ENCODE measurements around the gene CD164L2. TPM values are rescaled to one million over a fixed set of nuclear protein-coding genes. Genes with fewer than 3 reads are reported as not detected.

The CD164L2 gene
- total and polyA plus RNA-seq, 4 experiments from 2014 or later: 0.22 TPM; not detected in 3

DNA sequence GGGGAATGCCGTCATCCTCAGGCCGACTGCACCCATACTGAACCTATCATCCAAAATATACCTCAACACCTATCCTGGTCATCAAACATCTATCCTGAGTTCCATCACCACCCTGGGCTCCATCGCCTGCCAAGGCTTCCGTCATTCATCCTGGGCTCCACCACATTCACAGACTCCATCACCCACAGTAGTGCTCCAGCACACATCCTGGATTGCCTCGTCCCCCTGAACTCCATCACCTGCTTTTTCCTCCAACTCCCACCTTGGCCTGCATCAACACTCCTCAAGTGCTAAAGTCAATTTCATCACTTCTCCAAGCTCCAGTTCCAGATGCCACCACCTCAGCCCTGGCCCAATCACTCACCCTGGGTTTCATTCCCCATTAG lies 24.2 kb downstream of the CD164L2 start:
- intact Hi-C loops (cut with micrococcal nuclease): no loop called here
- H3K27me3 Mint-ChIP-seq: no peaks in the 10 kb centered on the region
- no peak for DNase-seq
- no peaks in the 10 kb centered on the region for H3K27me3 ChIP-seq (ENCODE audit: insufficient read depth, low read length)
- peaks cover 0 to 3% of the 10 kb centered on the region in 2 donors for H3K36me3 Mint-ChIP-seq
- H3K4me3 ChIP-seq (ENCODE audit: low read length in 2 of 2): no peak overlapping the region
- no peak overlapping the region for H3K27ac ChIP-seq (ENCODE audit: low read depth, low read length)
- H3K4me3 Mint-ChIP-seq: peak overlapping the region in 7 of 8 donors; percentile 32 to 96 (median 70)
- no peaks in the 10 kb centered on the region for H3K9me3 ChIP-seq (ENCODE audit: control insufficient read depth in 1 of 2, low read length in 2 of 2)
- peaks cover 47% of the 10 kb centered on the region for H3K4me1 ChIP-seq (ENCODE audit: insufficient read depth, low read length)
- peaks cover 20 to 65% (median 40%) of the 10 kb centered on the region in 4 donors for H3K4me1 Mint-ChIP-seq
- CTCF ChIA-PET (ENCODE audit: partially characterized antibody): interaction anchor here (1.6 to 9.0 kb wide), 11 partner anchors 7 to 248 kb away, joined by 4 to 105 read pairs (median 23); partner anchors contain the start of genes MAP3K6 and SYTL1
- H3K27ac Mint-ChIP-seq: peak overlapping the region in 5 of 7 donors; percentile 4 to 68 (median 59)
- POLR2A ChIA-PET (ENCODE audit: partially characterized antibody): interaction anchor here (1.3 to 15.5 kb wide), 3 partner anchors 10 to 36 kb away, joined by 3 to 202 read pairs (median 21); partner anchors contain the start of gene SYTL1
- peaks cover 0 to 2% (median 0%) of the 10 kb centered on the region in 8 donors for H3K9me3 Mint-ChIP-seq
- no peaks in the 10 kb centered on the region for H3K36me3 ChIP-seq (ENCODE audit: insufficient read depth, low read length)

GRCh38 chr1:27358038-27358927 lies 24.9 kb downstream of the CD164L2 start:
- Mint-ChIP-seq H3K36me3 (peaks cover 0 to 4% of the 10 kb centered on the region in 2 donors), H3K27me3 (no peaks in the 10 kb centered on the region), H3K4me1 (peaks cover 20 to 62% (median 40%) of the 10 kb centered on the region in 4 donors), H3K9me3 (peaks cover 0 to 2% (median 0%) of the 10 kb centered on the region in 8 donors), H3K4me3 (peak overlapping the region in 7 of 8 donors; percentile 74 to 96 (median 79)), H3K27ac (peak overlapping the region in 2 of 7 donors; percentile 84 to 90)
- peaks cover 47% of the 10 kb centered on the region for H3K4me1 ChIP-seq (ENCODE audit: insufficient read depth, low read length)
- no peaks in the 10 kb centered on the region for H3K36me3 ChIP-seq (ENCODE audit: insufficient read depth, low read length)
- no peak for DNase-seq
- ChIA-PET CTCF (ENCODE audit: partially characterized antibody) (interaction anchor here (1.2 to 9.0 kb wide), 24 partner anchors 8 to 249 kb away, joined by 3 to 105 read pairs (median 9); partner anchors contain the start of genes CD164L2, MAP3K6 and SYTL1), POLR2A (ENCODE audit: partially characterized antibody) (interaction anchor here (0.6 to 15.5 kb wide), 12 partner anchors 8 to 305 kb away, joined by 3 to 202 read pairs (median 4); partner anchors contain the start of genes CD164L2, MAP3K6 and SYTL1)
- intact Hi-C loops (cut with micrococcal nuclease): no loop called here
- no peaks in the 10 kb centered on the region for H3K9me3 ChIP-seq (ENCODE audit: control insufficient read depth in 1 of 2, low read length in 2 of 2)
- no peaks in the 10 kb centered on the region for H3K27me3 ChIP-seq (ENCODE audit: insufficient read depth, low read length)
- H3K27ac ChIP-seq (ENCODE audit: low read depth, low read length): no peak overlapping the region
- no peak overlapping the region for H3K4me3 ChIP-seq (ENCODE audit: low read length in 2 of 2)

DNA sequence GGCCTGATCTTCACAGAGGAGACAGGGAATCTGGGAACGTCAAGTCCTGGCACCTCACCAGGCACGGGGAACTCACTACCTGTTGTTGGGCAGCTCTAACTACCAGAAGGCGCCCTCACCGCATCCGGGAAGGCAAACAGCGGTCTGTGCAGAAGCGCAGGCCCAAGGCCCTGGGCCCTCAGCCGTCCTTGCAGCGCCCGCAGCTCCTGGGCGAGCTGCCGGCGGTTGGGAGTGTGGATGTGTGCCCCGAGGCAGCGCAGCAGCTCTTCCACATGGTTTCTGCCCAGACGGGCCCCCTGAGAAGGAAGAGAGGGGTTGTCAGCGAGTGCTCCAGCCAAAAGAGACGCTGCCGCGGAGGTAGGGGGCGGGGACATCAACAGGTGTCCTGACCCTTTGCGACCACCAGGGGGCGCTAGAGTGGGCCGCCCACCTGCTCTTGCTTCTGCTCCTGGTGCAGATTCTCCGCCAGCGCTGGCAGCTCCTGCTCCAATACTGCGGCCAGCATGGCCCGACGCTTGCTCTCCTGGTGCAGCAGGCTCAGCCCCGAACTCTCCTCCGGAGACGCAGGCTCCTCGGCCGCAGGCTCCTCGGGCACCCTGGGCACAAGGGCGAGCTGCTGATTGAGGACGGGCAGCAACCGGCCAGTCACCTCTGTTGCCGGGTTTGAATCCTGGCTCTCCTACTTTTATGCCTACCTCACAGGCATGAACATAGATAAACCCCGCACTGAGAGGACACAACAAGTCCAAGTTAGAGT lies 25.7 kb downstream of the CD164L2 start:
- Mint-ChIP-seq H3K27ac (peak overlapping the region; percentile 72 to 90 (median 84)), H3K36me3 (peaks cover 0 to 7% of the 10 kb centered on the region in 2 donors), H3K4me3 (peak overlapping the region; percentile 74 to 85 (median 80)), H3K9me3 (peaks cover 0 to 2% (median 0%) of the 10 kb centered on the region in 8 donors), H3K27me3 (no peaks in the 10 kb centered on the region), H3K4me1 (peaks cover 18 to 56% (median 40%) of the 10 kb centered on the region in 4 donors)
- intact Hi-C loops (cut with micrococcal nuclease): loop anchor here (1.0 kb wide), 4 partner anchors 8 to 38 kb away; no protein-coding TSS in a partner anchor
- ChIA-PET POLR2A (ENCODE audit: partially characterized antibody) (interaction anchor here (0.5 to 15.5 kb wide), 16 partner anchors 9 to 306 kb away, joined by 3 to 202 read pairs (median 4); partner anchors contain the start of genes CD164L2, MAP3K6, SYTL1 and WDTC1), CTCF (ENCODE audit: partially characterized antibody) (interaction anchor here (0.7 to 9.0 kb wide), 26 partner anchors 8 to 315 kb away, joined by 3 to 105 read pairs (median 9); partner anchors contain the start of genes CD164L2, IFI6, MAP3K6 and SYTL1)
- Histone ChIP-seq H3K4me3 (ENCODE audit: low read length in 2 of 2) (peak overlapping the region; percentile 44 to 71), H3K4me1 (ENCODE audit: insufficient read depth, low read length) (peaks cover 47% of the 10 kb centered on the region), H3K9me3 (ENCODE audit: control insufficient read depth in 1 of 2, low read length in 2 of 2) (no peaks in the 10 kb centered on the region), H3K27ac (ENCODE audit: low read depth, low read length) (peak overlapping the region; percentile 57), H3K27me3 (ENCODE audit: insufficient read depth, low read length) (no peaks in the 10 kb centered on the region), H3K36me3 (ENCODE audit: insufficient read depth, low read length) (no peaks in the 10 kb centered on the region)
- peak; percentile 80 to 84 (median 83) for DNase-seq

DNA sequence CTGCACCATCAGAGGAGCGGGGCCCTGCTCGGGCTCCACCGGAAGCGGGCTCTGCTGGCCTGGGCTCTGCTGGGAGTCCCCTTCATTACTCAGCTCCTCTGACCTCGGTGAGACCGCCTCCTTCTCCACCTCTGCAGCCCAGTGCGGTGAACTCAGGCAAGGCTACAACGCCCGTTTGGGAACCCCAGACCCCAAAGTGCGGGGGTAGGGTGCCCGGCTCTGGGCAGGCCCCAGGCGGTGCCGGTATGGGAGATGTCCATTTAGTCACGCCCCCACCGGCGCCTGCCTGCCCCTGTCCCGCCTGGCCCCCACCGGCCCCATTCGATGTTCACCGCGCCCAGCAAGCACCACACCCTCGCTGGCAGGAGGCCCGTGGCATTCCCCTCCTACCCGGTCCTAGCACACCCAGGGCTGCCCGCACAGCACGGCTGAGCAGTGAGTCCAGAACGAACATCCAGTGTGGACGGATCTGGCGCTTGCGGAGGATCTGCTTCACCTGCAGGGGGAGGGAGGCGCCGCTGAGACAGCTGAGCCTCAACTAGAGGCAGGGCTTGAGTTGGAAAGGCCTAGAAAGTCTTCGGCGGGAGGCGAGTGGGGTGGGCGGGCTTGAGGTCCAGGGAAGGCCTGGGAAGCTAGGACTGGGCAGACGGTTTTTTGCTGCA lies 26.4 kb downstream of the CD164L2 start:
- intact Hi-C loops (cut with micrococcal nuclease): loop anchor here (1.0 kb wide), 4 partner anchors 9 to 39 kb away; no protein-coding TSS in a partner anchor
- peak overlapping the region; percentile 44 to 71 for H3K4me3 ChIP-seq (ENCODE audit: low read length in 2 of 2)

DNA sequence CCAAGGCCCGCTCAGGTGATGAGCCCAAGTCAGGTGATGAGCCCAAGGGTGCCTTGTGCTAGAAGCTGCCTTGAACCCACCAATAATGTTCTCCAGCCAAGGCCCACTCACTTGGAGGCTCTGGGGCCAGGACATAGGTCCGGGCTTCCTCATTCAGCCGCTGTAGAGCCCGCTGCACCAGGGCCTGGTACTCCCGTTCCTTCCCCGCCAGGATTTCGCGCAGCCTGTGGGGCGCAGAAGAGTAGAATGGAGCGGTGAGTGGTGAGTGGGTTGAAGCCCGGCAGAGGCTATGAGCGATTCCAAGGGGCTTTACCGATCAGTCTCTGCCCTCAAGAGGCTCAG lies 26.9 kb downstream of the CD164L2 start:
- peak overlapping the region in 4 of 7 donors; percentile 12 to 84 (median 48) for H3K27ac Mint-ChIP-seq
- H3K4me1 ChIP-seq (ENCODE audit: insufficient read depth, low read length): peaks cover 47% of the 10 kb centered on the region
- intact Hi-C loops (cut with micrococcal nuclease): no loop called here
- no peaks in the 10 kb centered on the region for H3K9me3 ChIP-seq (ENCODE audit: control insufficient read depth in 1 of 2, low read length in 2 of 2)
- peak overlapping the region; percentile 30 for H3K27ac ChIP-seq (ENCODE audit: low read depth, low read length)
- DNase-seq: no peak
- H3K27me3 Mint-ChIP-seq: no peaks in the 10 kb centered on the region
- peak overlapping the region in 1 of 2 donors; percentile 15 for H3K4me3 ChIP-seq (ENCODE audit: low read length in 2 of 2)
- H3K36me3 ChIP-seq (ENCODE audit: insufficient read depth, low read length): peaks cover 4% of the 10 kb centered on the region
- peaks cover 0 to 2% (median 0%) of the 10 kb centered on the region in 8 donors for H3K9me3 Mint-ChIP-seq
- POLR2A ChIA-PET (ENCODE audit: partially characterized antibody): interaction anchor here (0.5 to 15.5 kb wide), 7 partner anchors 10 to 43 kb away, joined by 3 to 202 read pairs (median 3); partner anchors contain the start of genes MAP3K6 and SYTL1
- H3K4me3 Mint-ChIP-seq: peak overlapping the region; percentile 36 to 84 (median 65)
- H3K27me3 ChIP-seq (ENCODE audit: insufficient read depth, low read length): no peaks in the 10 kb centered on the region
- H3K4me1 Mint-ChIP-seq: peaks cover 18 to 52% (median 40%) of the 10 kb centered on the region in 4 donors
- CTCF ChIA-PET (ENCODE audit: partially characterized antibody): interaction anchor here (1.4 to 9.0 kb wide), 10 partner anchors 10 to 313 kb away, joined by 3 to 105 read pairs (median 20); partner anchors contain the start of genes MAP3K6 and SYTL1
- peaks cover 0 to 14% of the 10 kb centered on the region in 2 donors for H3K36me3 Mint-ChIP-seq

More for the DNA sequence above, 26.4 kb downstream of the CD164L2 start:
- Histone ChIP-seq H3K27me3 (ENCODE audit: insufficient read depth, low read length) (no peaks in the 10 kb centered on the region), H3K27ac (ENCODE audit: low read depth, low read length) (peak overlapping the region; percentile 57), H3K4me1 (ENCODE audit: insufficient read depth, low read length) (peaks cover 47% of the 10 kb centered on the region), H3K36me3 (ENCODE audit: insufficient read depth, low read length) (no peaks in the 10 kb centered on the region), H3K9me3 (ENCODE audit: control insufficient read depth in 1 of 2, low read length in 2 of 2) (no peaks in the 10 kb centered on the region)
- Mint-ChIP-seq H3K27me3 (no peaks in the 10 kb centered on the region), H3K4me1 (peaks cover 18 to 52% (median 40%) of the 10 kb centered on the region in 4 donors), H3K27ac (peak overlapping the region; percentile 72 to 90 (median 84)), H3K9me3 (peaks cover 0 to 2% (median 0%) of the 10 kb centered on the region in 8 donors), H3K36me3 (peaks cover 0 to 10% of the 10 kb centered on the region in 2 donors), H3K4me3 (peak overlapping the region; percentile 74 to 85 (median 80))
- CTCF ChIA-PET (ENCODE audit: partially characterized antibody): interaction anchor here (0.7 to 9.0 kb wide), 27 partner anchors 8 to 315 kb away, joined by 3 to 105 read pairs (median 9); partner anchors contain the start of genes CD164L2, IFI6, MAP3K6 and SYTL1
- POLR2A ChIA-PET (ENCODE audit: partially characterized antibody): interaction anchor here (0.5 to 15.5 kb wide), 15 partner anchors 8 to 306 kb away, joined by 3 to 202 read pairs (median 4); partner anchors contain the start of genes MAP3K6, SYTL1 and WDTC1
- DNase-seq: peak in 3 of 5 donors; percentile 30 to 76 (median 32)

DNA sequence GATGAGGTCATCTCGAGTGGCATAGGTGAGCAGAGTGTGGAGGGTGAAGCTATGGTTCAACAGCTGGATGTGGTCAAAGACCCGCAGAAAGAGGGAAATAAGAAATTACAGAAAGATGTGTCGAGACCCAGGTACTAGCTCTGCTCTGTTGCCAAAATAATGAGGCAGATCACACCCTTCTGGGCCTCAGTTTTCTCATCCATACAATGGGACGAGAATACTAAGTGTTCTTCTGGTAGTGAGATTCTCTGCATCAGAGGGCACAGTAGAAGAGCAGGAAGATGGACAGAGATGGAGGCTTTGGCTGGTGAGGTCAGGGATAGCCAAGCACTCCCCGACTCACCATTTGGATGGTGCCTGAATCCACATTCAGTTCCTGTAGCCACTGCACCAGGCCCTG lies 27.4 kb downstream of the CD164L2 start:
- Mint-ChIP-seq H3K4me3 (peak overlapping the region in 7 of 8 donors; percentile 34 to 84 (median 65)), H3K27me3 (no peaks in the 10 kb centered on the region), H3K9me3 (peaks cover 0 to 2% (median 0%) of the 10 kb centered on the region in 8 donors), H3K27ac (peak overlapping the region in 5 of 7 donors; percentile 66 to 93 (median 79)), H3K4me1 (peaks cover 18 to 51% (median 40%) of the 10 kb centered on the region in 4 donors), H3K36me3 (peaks cover 0 to 14% of the 10 kb centered on the region in 2 donors)
- ChIA-PET CTCF (ENCODE audit: partially characterized antibody) (interaction anchor here (1.4 to 9.0 kb wide), 9 partner anchors 10 to 314 kb away, joined by 3 to 105 read pairs (median 23); partner anchors contain the start of genes MAP3K6 and SYTL1), POLR2A (ENCODE audit: partially characterized antibody) (interaction anchor here (0.5 to 15.5 kb wide), 3 partner anchors 11 to 43 kb away, joined by 3 to 202 read pairs (median 3); partner anchors contain the start of genes MAP3K6 and SYTL1)
- Histone ChIP-seq H3K27me3 (ENCODE audit: insufficient read depth, low read length) (no peaks in the 10 kb centered on the region), H3K4me3 (ENCODE audit: low read length in 2 of 2) (no peak overlapping the region), H3K4me1 (ENCODE audit: insufficient read depth, low read length) (peaks cover 47% of the 10 kb centered on the region), H3K36me3 (ENCODE audit: insufficient read depth, low read length) (peaks cover 4% of the 10 kb centered on the region), H3K27ac (ENCODE audit: low read depth, low read length) (no peak overlapping the region), H3K9me3 (ENCODE audit: control insufficient read depth in 1 of 2, low read length in 2 of 2) (no peaks in the 10 kb centered on the region)
- intact Hi-C loops (cut with micrococcal nuclease): no loop called here
- no peak for DNase-seq
